ENCODE results near the gene ZKSCAN2.

ZKSCAN2 gene

DNA sequence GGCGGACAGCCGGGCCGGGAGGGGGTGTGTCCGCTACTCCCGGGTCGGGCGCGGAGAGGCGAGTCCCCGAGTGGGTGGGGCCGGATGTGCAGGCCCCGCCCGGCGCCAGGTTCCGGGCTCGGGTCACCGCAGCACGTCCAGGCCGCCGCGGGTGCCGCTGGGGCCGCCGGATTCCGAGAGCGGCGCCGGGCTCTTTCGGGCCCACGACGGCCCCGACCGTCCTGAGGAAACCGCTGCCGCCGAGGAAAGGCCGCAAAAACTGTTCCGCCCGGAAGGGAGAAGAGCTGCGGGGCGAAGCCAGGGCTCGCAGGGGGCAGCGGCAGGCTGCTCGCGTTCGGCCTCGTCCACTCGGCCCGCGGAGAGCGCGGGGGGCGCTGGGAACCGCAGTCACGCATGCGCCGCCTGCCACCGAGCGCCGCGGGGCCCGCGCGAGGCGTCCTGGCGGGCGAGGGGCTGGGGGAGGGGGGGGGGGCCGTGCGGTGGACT, at the start of gene ZKSCAN2:
Gene ZKSCAN2 (minus strand): TSS at position 376 of the 486 bp plus-strand sequence. CDS start 718 bp downstream, outside the sequence.
- ChIA-PET POLR2A (ENCODE audit: low non-redundant PET) (no interaction called here), CTCF (no interaction called here)
- TF ChIP-seq, protein P1, sequence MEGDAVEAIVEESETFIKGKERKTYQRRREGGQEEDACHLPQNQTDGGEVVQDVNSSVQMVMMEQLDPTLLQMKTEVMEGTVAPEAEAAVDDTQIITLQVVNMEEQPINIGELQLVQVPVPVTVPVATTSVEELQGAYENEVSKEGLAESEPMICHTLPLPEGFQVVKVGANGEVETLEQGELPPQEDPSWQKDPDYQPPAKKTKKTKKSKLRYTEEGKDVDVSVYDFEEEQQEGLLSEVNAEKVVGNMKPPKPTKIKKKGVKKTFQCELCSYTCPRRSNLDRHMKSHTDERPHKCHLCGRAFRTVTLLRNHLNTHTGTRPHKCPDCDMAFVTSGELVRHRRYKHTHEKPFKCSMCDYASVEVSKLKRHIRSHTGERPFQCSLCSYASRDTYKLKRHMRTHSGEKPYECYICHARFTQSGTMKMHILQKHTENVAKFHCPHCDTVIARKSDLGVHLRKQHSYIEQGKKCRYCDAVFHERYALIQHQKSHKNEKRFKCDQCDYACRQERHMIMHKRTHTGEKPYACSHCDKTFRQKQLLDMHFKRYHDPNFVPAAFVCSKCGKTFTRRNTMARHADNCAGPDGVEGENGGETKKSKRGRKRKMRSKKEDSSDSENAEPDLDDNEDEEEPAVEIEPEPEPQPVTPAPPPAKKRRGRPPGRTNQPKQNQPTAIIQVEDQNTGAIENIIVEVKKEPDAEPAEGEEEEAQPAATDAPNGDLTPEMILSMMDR (conservative IDR thresholded peaks at IDR 0.05; ENCODE audit: low read depth), result no peak
- peak; percentile 88 for DNase-seq (ENCODE audit: low spot score)
- H3K27ac ChIP-seq, result peak within 1 kb of the TSS; percentile 96

DNA sequence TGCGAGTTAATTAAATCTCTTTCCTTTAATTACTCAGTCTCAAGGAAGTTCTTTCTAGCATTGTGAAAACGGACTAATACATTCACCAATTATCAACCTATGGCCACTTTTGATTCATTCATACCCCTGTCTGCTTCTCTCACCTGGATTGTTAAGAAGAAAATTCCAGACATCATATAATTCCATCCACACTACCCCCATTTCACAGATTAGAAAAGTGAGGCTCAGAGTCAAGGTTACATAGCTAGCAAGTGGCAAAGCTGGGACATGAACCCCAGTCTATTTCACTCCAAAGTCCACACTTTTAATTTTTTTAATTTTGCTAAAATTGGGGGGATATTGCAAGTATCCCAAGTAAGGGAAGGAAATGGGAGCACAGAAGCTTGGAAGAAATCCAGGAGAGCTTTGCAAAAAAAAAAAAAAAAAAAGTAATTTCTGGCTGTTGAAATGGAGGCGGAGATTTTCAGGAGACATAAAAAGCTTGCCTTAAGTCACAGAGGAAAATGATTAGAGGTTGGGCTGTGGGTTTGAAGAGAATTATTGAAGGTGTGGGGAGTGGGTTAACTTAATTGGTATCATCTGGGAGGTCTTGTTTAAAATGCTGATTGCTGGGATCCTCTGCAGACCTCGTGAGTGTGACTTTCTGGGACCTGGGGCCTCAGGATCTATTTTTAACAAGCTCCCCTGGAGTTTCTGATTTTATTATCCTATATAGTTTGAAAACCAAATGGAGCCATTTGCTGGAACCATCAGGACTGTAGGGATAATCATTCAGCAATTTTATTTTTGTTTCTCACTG, 42.3 kb upstream of the ZKSCAN2 start:
- TF ChIP-seq, protein P1 (conservative IDR thresholded peaks at IDR 0.05; ENCODE audit: low read depth), result no peak
- CTCF ChIA-PET, result interaction anchor here (0.6 to 1.1 kb wide), 3 partner anchors 22 to 416 kb away, joined by 3 to 4 read pairs (median 4); no protein-coding TSS in a partner anchor

DNA sequence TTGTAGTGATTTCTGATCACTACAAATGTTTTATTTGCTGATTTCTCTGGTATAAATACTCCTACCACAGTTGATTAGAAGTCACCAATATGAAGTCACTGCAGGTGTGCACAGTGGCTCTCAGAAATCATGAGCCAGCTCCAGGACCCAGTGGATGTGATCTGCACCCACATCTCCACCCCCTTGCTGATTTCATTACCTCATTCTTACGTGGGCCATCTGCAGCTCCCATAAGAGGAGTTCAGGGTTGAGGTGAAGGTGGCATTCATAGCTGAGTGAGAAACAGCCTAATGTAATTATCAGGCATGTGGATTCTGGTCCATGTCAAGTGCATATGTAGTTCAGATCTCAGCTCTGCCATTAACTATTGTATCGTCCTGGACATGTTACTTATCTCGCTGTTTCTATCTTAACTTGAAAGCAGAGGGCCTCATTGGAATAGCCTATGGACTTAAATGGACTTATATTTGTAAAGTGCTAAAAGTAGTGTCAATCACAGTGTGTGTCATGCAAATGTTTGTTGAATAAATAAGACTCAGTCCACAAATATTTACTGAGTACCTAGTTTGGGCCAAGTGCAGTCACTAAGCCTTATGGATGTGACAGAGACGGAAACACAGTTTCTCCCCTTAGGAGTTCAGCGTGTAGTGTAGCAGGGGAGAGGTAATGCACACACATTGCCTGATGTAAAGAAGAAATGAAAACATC, 40.7 kb upstream of the ZKSCAN2 start:
- POLR2A ChIA-PET (ENCODE audit: low non-redundant PET), result no interaction called here
- TF ChIP-seq, protein P1 (conservative IDR thresholded peaks at IDR 0.05; ENCODE audit: low read depth), result no peak
- CTCF ChIA-PET, result no interaction called here
- DNase-seq (ENCODE audit: low spot score), result no peak
- H3K27ac ChIP-seq, result no peak overlapping the region

More for the DNA sequence above, 42.3 kb upstream of the ZKSCAN2 start:
- DNase-seq (ENCODE audit: low spot score), result no peak
- H3K27ac ChIP-seq, result no peak overlapping the region
- POLR2A ChIA-PET (ENCODE audit: low non-redundant PET), result no interaction called here

DNA sequence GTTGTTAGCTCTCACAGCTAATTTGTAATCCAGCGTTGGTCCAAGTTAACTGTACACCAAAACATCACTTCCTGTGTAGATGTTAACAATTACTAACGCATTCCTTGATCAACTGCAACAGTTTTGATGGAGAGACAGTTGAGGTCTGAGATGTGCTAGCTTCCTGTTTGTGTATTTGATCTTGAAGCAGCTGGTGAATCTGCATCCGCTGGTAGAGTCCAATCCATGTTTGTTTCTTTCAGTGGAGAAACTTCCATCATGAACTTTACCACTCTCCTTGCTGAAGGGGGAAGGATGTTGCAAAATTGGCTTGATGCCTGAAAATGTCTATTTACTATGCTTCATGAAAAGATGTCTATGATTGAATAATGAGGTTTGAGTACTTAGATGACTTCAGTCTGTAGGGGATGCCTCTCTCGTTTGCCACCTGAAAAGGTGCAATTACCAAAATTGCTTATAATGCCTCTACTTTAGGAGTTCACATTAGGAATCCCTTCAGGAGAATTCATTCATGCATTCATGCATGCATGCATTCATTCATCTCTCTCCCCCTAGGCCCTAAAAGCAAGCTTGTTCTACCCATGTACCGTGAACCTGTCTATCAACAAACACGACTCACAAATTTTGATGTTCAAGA, 39.6 kb upstream of the ZKSCAN2 start:
- TF ChIP-seq, protein P1 (conservative IDR thresholded peaks at IDR 0.05; ENCODE audit: low read depth), result no peak
- POLR2A ChIA-PET (ENCODE audit: low non-redundant PET), result interaction anchor here (0.6 kb wide), 1 partner anchor 756 kb away, joined by 6 read pairs; no protein-coding TSS in a partner anchor
- CTCF ChIA-PET, result no interaction called here
- H3K27ac ChIP-seq, result no peak overlapping the region
- no peak for DNase-seq (ENCODE audit: low spot score)

DNA sequence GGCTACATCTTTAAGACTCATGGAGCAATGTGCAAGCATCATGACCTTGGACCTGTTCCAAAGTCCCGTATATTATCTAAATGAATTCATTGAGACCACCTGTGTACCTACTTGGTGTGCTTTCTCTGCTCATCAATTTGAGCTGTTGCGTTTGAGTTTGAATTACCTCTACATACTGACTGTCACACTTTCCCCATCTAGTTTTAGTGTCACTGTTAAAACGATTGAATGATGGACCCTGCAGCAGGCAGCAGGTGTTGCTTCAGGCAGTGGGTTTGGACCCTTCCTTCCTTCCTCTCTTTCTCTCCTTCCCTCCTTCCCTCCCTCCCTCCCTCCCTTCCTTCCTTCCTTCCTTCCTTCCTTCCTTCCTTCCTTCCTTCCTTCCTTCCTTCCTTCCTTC, 33.9 kb upstream of the ZKSCAN2 start:
- no peak for DNase-seq (ENCODE audit: low spot score)
- TF ChIP-seq, protein P1 (conservative IDR thresholded peaks at IDR 0.05; ENCODE audit: low read depth), result no peak
- POLR2A ChIA-PET (ENCODE audit: low non-redundant PET), result no interaction called here
- H3K27ac ChIP-seq, result no peak overlapping the region
- CTCF ChIA-PET, result no interaction called here

DNA sequence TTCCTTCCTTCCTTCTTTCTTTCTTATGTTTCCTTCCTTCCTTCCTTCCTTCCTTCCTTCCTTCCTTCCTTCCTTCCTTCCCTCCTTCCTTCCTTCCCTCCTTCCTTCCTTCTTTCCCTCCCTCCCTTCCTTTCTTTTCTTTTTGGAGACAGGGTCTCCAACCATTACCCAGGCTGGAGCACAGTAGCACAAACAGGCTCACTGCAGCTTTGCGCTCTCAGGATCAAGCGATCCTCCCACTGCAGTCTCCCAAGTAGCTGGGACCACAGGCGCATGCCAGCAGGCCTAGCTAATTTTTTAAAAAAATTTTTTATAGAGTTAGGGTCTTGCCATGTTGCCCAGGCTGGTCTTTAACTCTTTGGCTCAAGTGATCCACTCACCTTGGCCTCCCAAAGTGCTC, 31.8 kb upstream of the ZKSCAN2 start:
- TF ChIP-seq, protein P1 (conservative IDR thresholded peaks at IDR 0.05; ENCODE audit: low read depth), result no peak
- ChIA-PET POLR2A (ENCODE audit: low non-redundant PET) (no interaction called here), CTCF (no interaction called here)
- H3K27ac ChIP-seq, result no peak overlapping the region
- no peak for DNase-seq (ENCODE audit: low spot score)
